Thyroid gland (tissue), 4 donors: ENCODE data around the gene C1QTNF8. TPM values are rescaled to one million over a fixed set of nuclear protein-coding genes. Genes with fewer than 3 reads are reported as not detected.

ENCODE experiments used
- DNase-seq, 2 donors: peaks; one replicate each; pipeline ENCODE4 v3.0.0-alpha.2; 2019
- H3K27ac ChIP-seq, 3 donors: fragments of 200-600 bp; sonication (generic); 1 replicate in 2 of 3; 2 replicates in 1 of 3; pipeline ENCODE4 v1.5.1; 2016 to 2019; ENCODE audit warnings: mild to moderate bottlenecking in 1 of 3, moderate library complexity in 1 of 3
- H3K27me3 ChIP-seq: fragments of 200-600 bp; sonication (generic); one replicate; pipeline ENCODE4 v1.5.1; 2019
- H3K36me3 ChIP-seq, 2 donors: fragments of 200-600 bp; sonication (generic); one replicate each; pipeline ENCODE4 v1.5.1; 2016 to 2019
- H3K4me1 ChIP-seq, 2 donors: fragments of 200-600 bp; sonication (generic); one replicate each; pipeline ENCODE4 v1.5.1; 2017 to 2019
- H3K4me3 ChIP-seq, 3 donors: fragments of 200-600 bp; sonication (generic); replicated peaks in 1 of 3; 1 replicate in 2 of 3; 2 replicates in 1 of 3; pipeline ENCODE4 v1.5.1; 2016; ENCODE audit warnings: mild to moderate bottlenecking in 1 of 3
- H3K9me3 ChIP-seq: fragments of 200-600 bp; sonication (generic); one replicate; pipeline ENCODE4 v1.5.1; 2017
- CTCF ChIP-seq, 6 experiments: fragments of 200-600 bp in 3 of 6; fragments of 450-650 bp in 3 of 6; sonication (generic) in 3 of 6; IDR thresholded peaks; one replicate each; pipeline ENCODE4 v1.5.1; 2016 to 2019; ENCODE audit warnings: antibody characterized with exemption in 6 of 6, mild to moderate bottlenecking in 2 of 6, inconsistent platforms in 1 of 6, moderate library complexity in 1 of 6
- POLR2A ChIP-seq, 2 donors: fragments of 450-650 bp; IDR thresholded peaks; one replicate each; pipeline ENCODE4 v1.6.1; 2017; ENCODE audit warnings: antibody characterized with exemption in 2 of 2, mild to moderate bottlenecking in 2 of 2, moderate library complexity in 1 of 2
- WGBS, 2 donors: methylation state at CpG; one replicate each; pipeline ENCODE4 v1.1.5; 2017; 5-methylcytosine and 5-hydroxymethylcytosine counted together
- intact Hi-C: fragments of 100-400 bp; cut with DNase I; formaldehyde crosslinking; loops from one replicate; pipeline ENCODE4 v1.15.1; 2023
- total RNA-seq, 4 donors: library from RNA; depleted of rRNA; stranded (reverse); fragments of >200 nt; gene quantifications; one replicate each; pipeline ENCODE4 v1.2.3, GENCODE V29; 2016

Gene C1QTNF8
- total RNA-seq, 4 donors from 2014 or later: not detected

- DNase-seq: no peak
- intact Hi-C loops: no loop called here
- no peaks in the 10 kb centered on the region for H3K9me3 ChIP-seq
- 74 to 83% methylated on average over 14 to 19 of the region's 19 CpGs for WGBS, 2 donors
- TF ChIP-seq POLR2A (IDR thresholded peaks at IDR 0.05) (no peak), CTCF (IDR thresholded peaks at IDR 0.05) (no peak)
- H3K36me3 ChIP-seq: no peaks in the 10 kb centered on the region
- H3K27me3 ChIP-seq: no peaks in the 10 kb centered on the region
- H3K27ac ChIP-seq: no peak overlapping the region
- H3K4me1 ChIP-seq: peaks cover 5 to 12% of the 10 kb centered on the region in 2 donors
- H3K4me3 ChIP-seq: no peak overlapping the region
These were observed 46.9 kb upstream of the C1QTNF8 start for GRCh38 chr16:1142911-1143310.

GRCh38 chr16:1141716-1142115, 45.7 kb upstream of the C1QTNF8 start:
- no peak for DNase-seq
- 63 to 86% methylated on average over 6 to 7 of the region's 8 CpGs for WGBS, 2 donors
- intact Hi-C loops: no loop called here
- peaks cover 5 to 12% of the 10 kb centered on the region in 2 donors for H3K4me1 ChIP-seq
- TF ChIP-seq POLR2A (IDR thresholded peaks at IDR 0.05): no peak
- TF ChIP-seq CTCF (IDR thresholded peaks at IDR 0.05): no peak
- H3K27me3 ChIP-seq: no peaks in the 10 kb centered on the region
- no peaks in the 10 kb centered on the region for H3K9me3 ChIP-seq
- H3K4me3 ChIP-seq: no peak overlapping the region
- no peaks in the 10 kb centered on the region for H3K36me3 ChIP-seq
- H3K27ac ChIP-seq: no peak overlapping the region

GRCh38 chr16:1141191-1141590, 45.1 kb upstream of the C1QTNF8 start:
- no peak for DNase-seq
- TF ChIP-seq CTCF (IDR thresholded peaks at IDR 0.05): no peak
- TF ChIP-seq POLR2A (IDR thresholded peaks at IDR 0.05): no peak
- intact Hi-C loops: no loop called here
- Histone ChIP-seq H3K4me1 (peaks cover 5 to 12% of the 10 kb centered on the region in 2 donors), H3K36me3 (no peaks in the 10 kb centered on the region), H3K27ac (no peak overlapping the region), H3K4me3 (no peak overlapping the region), H3K9me3 (no peaks in the 10 kb centered on the region), H3K27me3 (no peaks in the 10 kb centered on the region)
- WGBS, 2 donors: 52 to 81% methylated on average over 5 to 7 of the region's 8 CpGs

GRCh38 chr16:1140582-1141162, 44.6 kb upstream of the C1QTNF8 start:
- no peak overlapping the region for H3K27ac ChIP-seq
- H3K4me1 ChIP-seq: peaks cover 5 to 11% of the 10 kb centered on the region in 2 donors
- H3K36me3 ChIP-seq: no peaks in the 10 kb centered on the region
- no peak overlapping the region for H3K4me3 ChIP-seq
- no peak for DNase-seq
- TF ChIP-seq POLR2A (IDR thresholded peaks at IDR 0.05): no peak
- TF ChIP-seq CTCF (IDR thresholded peaks at IDR 0.05): no peak
- WGBS, 2 donors: 72 to 90% methylated on average over 20 of the region's 23 CpGs
- no peaks in the 10 kb centered on the region for H3K9me3 ChIP-seq
- H3K27me3 ChIP-seq: no peaks in the 10 kb centered on the region
- intact Hi-C loops: no loop called here

- H3K27ac ChIP-seq: no peak overlapping the region
- H3K36me3 ChIP-seq: no peaks in the 10 kb centered on the region
- intact Hi-C loops: no loop called here
- TF ChIP-seq POLR2A (IDR thresholded peaks at IDR 0.05) (no peak), CTCF (IDR thresholded peaks at IDR 0.05) (no peak)
- no peaks in the 10 kb centered on the region for H3K27me3 ChIP-seq
- H3K4me1 ChIP-seq: no peaks in the 10 kb centered on the region
- no peaks in the 10 kb centered on the region for H3K9me3 ChIP-seq
- H3K4me3 ChIP-seq: no peak overlapping the region
- DNase-seq: no peak
- 87 to 89% methylated on average over 24 of the region's 24 CpGs for WGBS, 2 donors
These were observed 41.6 kb upstream of the C1QTNF8 start for GRCh38 chr16:1137604-1138003.
